IMR-90 (cell line): ENCODE measurements around the gene SSBP3. TPM values are rescaled to one million over a fixed set of nuclear protein-coding genes. Genes with fewer than 3 reads are reported as not detected.

Experiments
- ATAC-seq: fragments of 200-7000 bp; cut with Tn5 transposase; 2 replicates; pipeline ENCODE4 v1.9.1; 2020; ENCODE audit warnings: low read depth, mild to moderate bottlenecking, moderate library complexity
- BruUV-seq: library from RNA; stranded (reverse); fragments of 400-500 nt; replicated peaks from 2 replicates; lab custom pipeline; 2021; lab: Mats Ljungman, UMichigan
- CTCF ChIA-PET: fragments of 300-600 bp; formaldehyde crosslinking; extraction: SDS; loops from one replicate; lab custom pipeline; 2021; ENCODE audit warnings: antibody characterized with exemption; lab: Yijun Ruan, JAX
- POLR2A ChIA-PET: fragments of 300-600 bp; sonication (Branson Sonifier 250); formaldehyde crosslinking; loops from one replicate; lab custom pipeline; 2022; ENCODE audit warnings: antibody characterized with exemption; ENCODE audit not compliant: unreplicated experiment; lab: Charles Lee
- DNase-seq: peaks from one replicate; pipeline ENCODE4 v3.0.0; 2013
- H2AFZ ChIP-seq: replicated peaks from 2 replicates; pipeline ENCODE3; 2013; ENCODE audit warnings: low read length, mild to moderate bottlenecking; ENCODE audit not compliant: poor library complexity
- H2AK5ac ChIP-seq: 2 replicates; pipeline ENCODE4 v1.6.1; 2013; ENCODE audit warnings: low read depth, low read length, inconsistent platforms
- H2AK9ac ChIP-seq: replicated peaks from 2 replicates; pipeline ENCODE3; 2013; ENCODE audit warnings: mild to moderate bottlenecking, low read depth, low read length, moderate library complexity; ENCODE audit not compliant: poor library complexity
- H2BK120ac ChIP-seq: 2 replicates; pipeline ENCODE4 v1.6.1; 2013; ENCODE audit warnings: low read depth, low read length, inconsistent platforms
- H2BK15ac ChIP-seq: 3 replicates; pipeline ENCODE4 v1.6.1; 2013; ENCODE audit warnings: low read depth, low read length, inconsistent platforms
- H2BK20ac ChIP-seq: 2 replicates; pipeline ENCODE4 v1.6.1; 2013; ENCODE audit warnings: low read depth, mild to moderate bottlenecking, inconsistent platforms, low read length, moderate library complexity
- H2BK5ac ChIP-seq: 2 replicates; pipeline ENCODE4 v1.6.1; 2013; ENCODE audit warnings: mild to moderate bottlenecking, low read depth, low read length, inconsistent platforms; ENCODE audit not compliant: poor library complexity, severe bottlenecking
- H3K14ac ChIP-seq: replicated peaks from 2 replicates; pipeline ENCODE4 v1.6.1; 2013; ENCODE audit warnings: low read depth, low read length, inconsistent platforms
- H3K18ac ChIP-seq: 2 replicates; pipeline ENCODE4 v1.6.1; 2013; ENCODE audit warnings: low read depth, low read length, control low read depth
- H3K23ac ChIP-seq: 2 replicates; pipeline ENCODE4 v1.6.1; 2013; ENCODE audit warnings: low read depth, low read length, inconsistent platforms
- H3K27ac ChIP-seq: 2 replicates; pipeline ENCODE4 v1.5.1; 2013; ENCODE audit warnings: mild to moderate bottlenecking, control low read depth, low read length; ENCODE audit not compliant: insufficient read depth
- H3K27me3 ChIP-seq: 2 replicates; pipeline ENCODE4 v1.6.1; 2013; ENCODE audit warnings: low read length; ENCODE audit not compliant: control insufficient read depth, insufficient read depth
- H3K36me3 ChIP-seq: 2 replicates; pipeline ENCODE4 v1.6.1; 2013; ENCODE audit warnings: low read length, mixed read lengths; ENCODE audit not compliant: control insufficient read depth, insufficient read depth
- H3K4ac ChIP-seq: 2 replicates; pipeline ENCODE4 v1.6.1; 2013; ENCODE audit warnings: low read depth, low read length, inconsistent platforms
- H3K4me1 ChIP-seq: 2 replicates; pipeline ENCODE4 v1.6.1; 2013; ENCODE audit warnings: low read length, mixed read lengths; ENCODE audit not compliant: control insufficient read depth, insufficient read depth
- H3K4me2 ChIP-seq: 2 replicates; pipeline ENCODE4 v1.6.1; 2013; ENCODE audit warnings: low read depth, mild to moderate bottlenecking, control low read depth, low read length, moderate library complexity
- H3K4me3 ChIP-seq: 2 replicates; pipeline ENCODE4 v1.5.1; 2013; ENCODE audit warnings: low read depth, mild to moderate bottlenecking, control low read depth, low read length, moderate library complexity; ENCODE audit not compliant: insufficient read depth
- H3K56ac ChIP-seq: 2 replicates; pipeline ENCODE4 v1.6.1; 2013; ENCODE audit warnings: low read length, inconsistent platforms; ENCODE audit not compliant: insufficient read depth; ENCODE audit errors: extremely low read depth
- H3K79me1 ChIP-seq, 2 experiments: 2 replicates each; pipeline ENCODE4 v1.6.1; 2013; ENCODE audit warnings: low read length in 2 of 2, inconsistent platforms in 1 of 2, low read depth in 1 of 2
- H3K9ac ChIP-seq: 2 replicates; pipeline ENCODE4 v1.6.1; 2013; ENCODE audit warnings: low read depth, low read length, control low read depth
- H3K9me1 ChIP-seq: 2 replicates; pipeline ENCODE4 v1.6.1; 2013; ENCODE audit warnings: low read length, inconsistent platforms; ENCODE audit not compliant: insufficient read depth
- H3K9me3 ChIP-seq: 2 replicates; pipeline ENCODE4 v1.6.1; 2013; ENCODE audit warnings: low read length; ENCODE audit not compliant: control insufficient read depth, insufficient read depth
- H4K20me1 ChIP-seq: 2 replicates; pipeline ENCODE4 v1.6.1; 2013; ENCODE audit warnings: low read length, inconsistent platforms; ENCODE audit not compliant: insufficient read depth
- H4K5ac ChIP-seq: 2 replicates; pipeline ENCODE4 v1.6.1; 2013; ENCODE audit warnings: mild to moderate bottlenecking, low read depth, low read length, control low read depth
- H4K8ac ChIP-seq, 2 experiments: 2 replicates each; pipeline ENCODE4 v1.6.1; 2013; ENCODE audit warnings: low read depth in 2 of 2, low read length in 2 of 2, control low read depth in 1 of 2, inconsistent platforms in 1 of 2
- H4K91ac ChIP-seq: 2 replicates; pipeline ENCODE4 v1.6.1; 2013; ENCODE audit warnings: low read depth, low read length, inconsistent platforms; ENCODE audit not compliant: insufficient read depth
- BHLHE40 ChIP-seq: fragments of 150-350 bp; IDR thresholded peaks from 2 replicates; pipeline ENCODE4 v1.6.1; 2016; ENCODE audit warnings: mild to moderate bottlenecking, low read depth, low read length
- FOS ChIP-seq: fragments of 150-350 bp; IDR thresholded peaks from 2 replicates; pipeline ENCODE4 v1.6.1; 2016; ENCODE audit warnings: low read depth, low read length
- POLR2A ChIP-seq: IDR thresholded peaks from 2 replicates; pipeline ENCODE4 v1.6.1; 2012; ENCODE audit warnings: mild to moderate bottlenecking, low read depth, low read length
- RCOR1 ChIP-seq: IDR thresholded peaks from 2 replicates; pipeline ENCODE4 v1.6.1; 2012; ENCODE audit warnings: mild to moderate bottlenecking, low read length, improper control_type of control experiment; ENCODE audit not compliant: insufficient replicate concordance
- RFX5 ChIP-seq: IDR thresholded peaks from 2 replicates; pipeline ENCODE4 v1.8.0; 2012; ENCODE audit warnings: low read depth, mild to moderate bottlenecking, low read length, moderate library complexity
- SMC3 ChIP-seq: fragments of 150-350 bp; IDR thresholded peaks from 2 replicates; pipeline ENCODE4 v1.6.1; 2016; ENCODE audit warnings: low read depth, mild to moderate bottlenecking, antibody characterized with exemption, low read length, moderate library complexity
- USF2 ChIP-seq: fragments of 150-350 bp; IDR thresholded peaks from 2 replicates; pipeline ENCODE4 v1.6.1; 2017; ENCODE audit warnings: mild to moderate bottlenecking, antibody characterized with exemption, low read length, low read depth
- whole genome bisulfite sequencing, 2 experiments: methylation state at CpG; one replicate each; pipeline versions ENCODE4 v1.1.5 to v1.1.7; 2013; ENCODE audit warnings: missing lambda C conversion rate in 2 of 2; ENCODE audit not compliant: insufficient read length in 1 of 2; ENCODE audit errors: extremely low coverage in 2 of 2; 5-methylcytosine and 5-hydroxymethylcytosine counted together
- dilution Hi-C: fragments of 300-500 bp; cut with HindIII; formaldehyde crosslinking; loops from one replicate; pipeline ENCODE4 v1.14.3; 2018; ENCODE audit warnings: low sequenced_read_pairs; ENCODE audit not compliant: unreplicated experiment
- in situ Hi-C: fragments of 300-500 bp; cut with MboI; formaldehyde crosslinking; loops from 3 replicates; pipeline ENCODE4 v1.14.3; 2019; ENCODE audit warnings: low sequenced_read_pairs, inconsistent platforms, mixed read lengths
- intact Hi-C: fragments of 100-400 bp; cut with micrococcal nuclease; formaldehyde crosslinking; loops from 2 replicates; pipeline ENCODE4 v1.10.0; 2022
- polyA plus RNA-seq, 3 experiments: library from polyadenylated mRNA; depleted of rRNA; stranded (reverse); fragments of >200 nt; gene quantifications; 2 replicates each; pipeline ENCODE4 v1.2.3, GENCODE V29; 2012; ENCODE audit warnings: low replicate concordance in 1 of 3
- total RNA-seq: library from RNA; depleted of rRNA; stranded (reverse); fragments of >200 nt; gene quantifications from 2 replicates; pipeline ENCODE4 v1.2.3, GENCODE V29; 2012
- TF ChIP-seq, protein P1 (sequence below): fragments of 150-350 bp; IDR thresholded peaks from 2 replicates; pipeline ENCODE4 v1.6.1; 2016; ENCODE audit warnings: low read depth, mild to moderate bottlenecking, low read length, moderate library complexity, borderline replicate concordance

Gene SSBP3
- total and polyA plus RNA-seq, 2 of the 4 experiments (the other 2 are of a cell fraction) = 10.9 to 39.6 TPM

DNA sequence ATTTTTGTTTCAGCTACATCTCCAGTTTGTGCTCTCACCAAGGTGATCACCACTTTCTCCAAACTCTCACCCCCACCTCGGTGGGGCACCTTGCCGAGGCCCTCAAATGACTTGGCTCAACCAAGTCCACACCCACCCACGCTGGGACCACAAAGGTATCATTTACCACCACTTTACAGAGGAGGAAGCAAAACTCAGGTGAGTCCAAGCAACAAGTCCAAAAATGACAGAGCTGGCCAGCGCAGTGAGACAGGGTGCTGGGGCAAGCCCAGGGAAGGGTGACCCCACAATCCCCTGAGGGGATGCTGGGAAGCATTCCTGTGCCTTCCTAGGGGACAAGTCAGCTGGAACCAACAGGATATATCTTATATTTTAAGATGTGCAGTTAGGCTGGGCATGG is 24.7 kb downstream of the SSBP3 start:
- no peak overlapping the region for H3K23ac ChIP-seq
- ChIA-PET POLR2A (interaction anchor here (0.6 kb wide), 1 partner anchor 325 kb away, joined by 3 read pairs; no protein-coding TSS in a partner anchor), CTCF (no interaction called here)
- dilution Hi-C loops = no loop called here
- no peak overlapping the region for H4K91ac ChIP-seq
- no peaks in the 10 kb centered on the region for H3K27me3 ChIP-seq
- H3K27ac ChIP-seq = no peak overlapping the region
- peak overlapping the region; percentile 13; the same call in 1 of the 2 replicates for H2AK5ac ChIP-seq
- no peak overlapping the region for H2BK5ac ChIP-seq
- H3K4me1 ChIP-seq = peaks cover 32% of the 10 kb centered on the region
- peaks cover 34% of the 10 kb centered on the region for H4K20me1 ChIP-seq
- H2AFZ ChIP-seq = no peak overlapping the region
- TF ChIP-seq FOS = no peak
- TF ChIP-seq RFX5 = no peak
- TF ChIP-seq POLR2A = no peak
- TF ChIP-seq BHLHE40 = no peak
- TF ChIP-seq RCOR1 = no peak
- no peak for TF ChIP-seq SMC3
- no peak for TF ChIP-seq USF2
- TF ChIP-seq, protein P1, sequence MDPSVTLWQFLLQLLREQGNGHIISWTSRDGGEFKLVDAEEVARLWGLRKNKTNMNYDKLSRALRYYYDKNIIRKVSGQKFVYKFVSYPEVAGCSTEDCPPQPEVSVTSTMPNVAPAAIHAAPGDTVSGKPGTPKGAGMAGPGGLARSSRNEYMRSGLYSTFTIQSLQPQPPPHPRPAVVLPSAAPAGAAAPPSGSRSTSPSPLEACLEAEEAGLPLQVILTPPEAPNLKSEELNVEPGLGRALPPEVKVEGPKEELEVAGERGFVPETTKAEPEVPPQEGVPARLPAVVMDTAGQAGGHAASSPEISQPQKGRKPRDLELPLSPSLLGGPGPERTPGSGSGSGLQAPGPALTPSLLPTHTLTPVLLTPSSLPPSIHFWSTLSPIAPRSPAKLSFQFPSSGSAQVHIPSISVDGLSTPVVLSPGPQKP = no peak
- peaks cover 35% of the 10 kb centered on the region for H3K9me1 ChIP-seq
- no peak overlapping the region for H3K18ac ChIP-seq
- no peak overlapping the region for H4K5ac ChIP-seq
- H3K9me3 ChIP-seq = no peaks in the 10 kb centered on the region
- H3K4me3 ChIP-seq = no peak overlapping the region
- no peak overlapping the region for H3K9ac ChIP-seq
- H3K4ac ChIP-seq = no peak overlapping the region
- H2BK20ac ChIP-seq = no peak overlapping the region
- H3K14ac ChIP-seq = no peak overlapping the region
- in situ Hi-C loops = no loop called here
- BruUV-seq = no TSS peak
- H3K56ac ChIP-seq = no peak overlapping the region
- WGBS, 2 experiments = no CpG with 5 or more reads among the region's 4 CpGs
- peak overlapping the region; percentile 52 for H2AK9ac ChIP-seq
- peaks cover 32 to 79% of the 10 kb centered on the region in 2 experiments for H3K79me1 ChIP-seq
- no peak overlapping the region for H2BK120ac ChIP-seq
- DNase-seq = no peak
- ATAC-seq = no peak
- no peak overlapping the region for H4K8ac ChIP-seq
- intact Hi-C loops = no loop called here
- H3K36me3 ChIP-seq = peaks cover 31% of the 10 kb centered on the region
- H2BK15ac ChIP-seq = no peak overlapping the region
- no peak overlapping the region for H3K4me2 ChIP-seq
